ENCODE measurements around the gene PLEKHA5.

Gene PLEKHA5

GRCh38 chr12:19245106-19245505 is 115.6 kb downstream of the PLEKHA5 start:
- DNase-seq (ENCODE audit: low spot score) = no peak
- in situ Hi-C loops (cut with MboI; ENCODE audit: low sequenced_read_pairs, unreplicated experiment) = no loop called here

GRCh38 chr12:19245666-19246065 is 116.1 kb downstream of the PLEKHA5 start:
- in situ Hi-C loops (cut with MboI; ENCODE audit: low sequenced_read_pairs, unreplicated experiment) = no loop called here
- no peak for TF ChIP-seq CTCF (IDR thresholded peaks at IDR 0.05; ENCODE audit: borderline replicate concordance, control extremely low read depth, extremely low read depth, insufficient read depth, missing control alignments)
- no peak for DNase-seq (ENCODE audit: low spot score)

More at GRCh38 chr12:19245106-19245505, 115.6 kb downstream of the PLEKHA5 start:
- no peak for TF ChIP-seq CTCF (IDR thresholded peaks at IDR 0.05; ENCODE audit: borderline replicate concordance, control extremely low read depth, extremely low read depth, insufficient read depth, missing control alignments)

GRCh38 chr12:19246933-19247332 is 117.4 kb downstream of the PLEKHA5 start:
- in situ Hi-C loops (cut with MboI; ENCODE audit: low sequenced_read_pairs, unreplicated experiment) = no loop called here
- DNase-seq (ENCODE audit: low spot score) = no peak
- no peak for TF ChIP-seq CTCF (IDR thresholded peaks at IDR 0.05; ENCODE audit: borderline replicate concordance, control extremely low read depth, extremely low read depth, insufficient read depth, missing control alignments)

GRCh38 chr12:19248929-19249602 is 119.5 kb downstream of the PLEKHA5 start:
- no peak for DNase-seq (ENCODE audit: low spot score)
- in situ Hi-C loops (cut with MboI; ENCODE audit: low sequenced_read_pairs, unreplicated experiment) = no loop called here
- no peak for TF ChIP-seq CTCF (IDR thresholded peaks at IDR 0.05; ENCODE audit: borderline replicate concordance, control extremely low read depth, extremely low read depth, insufficient read depth, missing control alignments)

GRCh38 chr12:19251481-19252132 is 122.1 kb downstream of the PLEKHA5 start:
- no peak for DNase-seq (ENCODE audit: low spot score)
- TF ChIP-seq CTCF (IDR thresholded peaks at IDR 0.05; ENCODE audit: borderline replicate concordance, control extremely low read depth, extremely low read depth, insufficient read depth, missing control alignments) = no peak
- in situ Hi-C loops (cut with MboI; ENCODE audit: low sequenced_read_pairs, unreplicated experiment) = no loop called here

- no peak for DNase-seq (ENCODE audit: low spot score)
- no peak for TF ChIP-seq CTCF (IDR thresholded peaks at IDR 0.05; ENCODE audit: borderline replicate concordance, control extremely low read depth, extremely low read depth, insufficient read depth, missing control alignments)
- in situ Hi-C loops (cut with MboI; ENCODE audit: low sequenced_read_pairs, unreplicated experiment) = no loop called here
Observed at GRCh38 chr12:19260135-19260534, 130.6 kb downstream of the PLEKHA5 start.
